DMS53 (cell line): Measurements from ENCODE around the gene GCNT4.
"Not testable (repeated sequence)": the region's sequence is repeated elsewhere in the genome, so short reads cannot be mapped to it uniquely, and the experiment has no call there.

ENCODE experiments used
- DNase-seq: peaks from one replicate; lab custom pipeline; 2025; lab: John Stamatoyannopoulos, UW

GCNT4 gene, protein sequence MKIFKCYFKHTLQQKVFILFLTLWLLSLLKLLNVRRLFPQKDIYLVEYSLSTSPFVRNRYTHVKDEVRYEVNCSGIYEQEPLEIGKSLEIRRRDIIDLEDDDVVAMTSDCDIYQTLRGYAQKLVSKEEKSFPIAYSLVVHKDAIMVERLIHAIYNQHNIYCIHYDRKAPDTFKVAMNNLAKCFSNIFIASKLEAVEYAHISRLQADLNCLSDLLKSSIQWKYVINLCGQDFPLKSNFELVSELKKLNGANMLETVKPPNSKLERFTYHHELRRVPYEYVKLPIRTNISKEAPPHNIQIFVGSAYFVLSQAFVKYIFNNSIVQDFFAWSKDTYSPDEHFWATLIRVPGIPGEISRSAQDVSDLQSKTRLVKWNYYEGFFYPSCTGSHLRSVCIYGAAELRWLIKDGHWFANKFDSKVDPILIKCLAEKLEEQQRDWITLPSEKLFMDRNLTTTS

DNA sequence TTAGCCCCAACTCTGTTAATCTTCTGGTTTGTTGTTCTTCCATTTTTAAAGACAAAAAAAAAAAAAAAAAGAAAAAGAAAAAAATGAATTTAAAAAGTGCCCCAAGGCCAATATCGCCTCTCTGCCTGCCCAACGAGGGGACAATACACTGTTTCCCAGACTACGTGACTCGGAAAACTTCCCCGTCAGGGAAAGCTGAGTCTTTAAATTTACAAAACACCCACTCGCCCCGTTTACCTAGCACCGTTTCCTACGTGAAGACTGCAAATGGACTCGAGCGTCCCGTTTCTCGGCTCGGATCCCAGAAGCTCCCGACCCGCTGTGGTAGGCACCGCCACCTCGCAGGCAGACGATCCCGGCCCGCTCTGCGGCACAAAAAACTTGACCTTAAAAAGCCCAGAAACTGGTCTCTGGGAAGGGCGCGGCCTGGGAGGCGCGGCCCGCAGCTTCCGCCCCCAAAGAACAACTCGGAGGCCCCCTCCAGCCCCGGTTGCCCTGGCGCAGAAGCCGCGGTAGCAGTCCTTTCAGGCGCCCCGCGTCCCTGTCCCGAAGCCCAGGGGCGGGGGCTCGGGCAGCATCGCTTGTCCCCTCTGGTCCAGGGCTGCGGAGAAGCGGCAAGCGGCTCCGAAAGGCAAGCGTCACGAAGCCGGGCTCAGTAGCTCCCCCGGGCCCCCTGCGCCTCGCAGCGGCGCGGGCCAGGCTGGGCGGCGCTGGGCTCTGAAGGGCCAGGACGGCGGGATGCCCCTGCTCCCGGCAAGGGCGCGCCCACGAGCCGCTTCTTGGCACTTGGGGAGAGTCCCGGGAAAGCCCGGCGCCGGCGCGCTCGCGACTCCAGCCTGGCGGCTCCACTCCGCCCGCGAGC is at the start of gene GCNT4:
Gene GCNT4, minus strand, starts transcription at position 367 of the 862 bp plus-strand sequence. CDS start 22,521 bp downstream, outside the sequence.
- peak; percentile 66 for DNase-seq

GRCh38 chr5:75095956-75096355 is 43.6 kb upstream of the GCNT4 start:
- DNase-seq: not testable (repeated sequence)

DNA sequence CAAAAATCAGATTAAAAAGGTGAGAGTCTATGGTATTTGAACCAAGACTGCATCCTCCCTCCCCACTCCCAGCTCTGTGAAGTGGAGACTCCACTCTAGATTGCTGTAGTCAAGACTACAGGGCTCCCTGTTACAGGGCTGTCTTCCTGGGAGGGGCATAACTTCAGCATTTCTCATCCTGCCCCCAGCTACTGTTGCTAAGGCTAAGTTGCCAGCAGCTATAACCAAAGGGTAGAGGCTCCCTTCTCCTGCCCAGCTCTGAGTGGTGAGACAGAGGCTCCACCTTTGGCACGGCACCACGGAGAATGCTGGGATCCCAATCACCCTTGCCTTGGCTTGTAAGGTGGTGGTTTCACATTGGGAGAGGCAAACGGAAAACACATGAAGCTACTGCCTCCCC is 39.2 kb upstream of the GCNT4 start:
- no peak for DNase-seq

GRCh38 chr5:75089662-75090061 is 37.3 kb upstream of the GCNT4 start:
- DNase-seq: no peak

- no peak for DNase-seq
Measured at GRCh38 chr5:75089137-75089536, 36.8 kb upstream of the GCNT4 start.

DNA sequence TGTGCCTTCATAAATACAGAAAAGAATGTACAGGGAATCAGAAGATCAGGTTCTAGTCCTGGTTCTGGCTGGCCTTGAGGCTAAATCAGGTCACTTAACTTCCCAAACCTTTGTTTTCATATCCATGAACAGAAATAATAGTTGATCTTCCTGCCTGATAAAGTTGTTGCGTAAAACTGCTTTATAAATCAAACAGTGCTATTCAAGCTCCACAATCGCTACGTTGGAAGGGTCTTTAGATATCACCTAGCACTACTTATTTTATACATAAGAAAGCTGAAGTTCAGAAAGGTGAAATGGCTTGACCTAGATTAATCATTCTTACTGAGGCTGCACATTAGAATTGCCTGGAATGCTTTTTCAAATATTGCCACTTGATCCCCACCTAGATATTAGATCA is 36.3 kb upstream of the GCNT4 start:
- no peak for DNase-seq

DNA sequence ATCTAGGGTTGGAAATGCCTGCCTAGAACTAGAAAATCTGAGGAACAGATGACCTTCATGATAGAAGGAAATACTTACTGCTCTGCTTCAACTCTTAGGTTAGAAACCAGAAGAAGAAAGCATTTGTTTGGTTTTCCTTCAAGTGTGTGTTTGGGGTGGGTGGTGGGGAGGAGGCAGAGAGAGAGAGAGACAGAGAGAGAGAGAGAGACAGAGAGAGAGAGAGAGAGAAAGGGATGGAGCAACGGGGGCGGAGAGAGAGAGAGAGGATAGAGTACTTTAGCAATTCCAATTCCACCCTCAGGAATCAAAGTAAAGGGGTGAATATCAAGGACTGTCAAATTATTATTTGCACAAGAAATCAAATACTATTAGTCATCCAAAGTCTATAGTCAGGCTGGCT is 29.2 kb upstream of the GCNT4 start:
- DNase-seq: peak; percentile 17

- DNase-seq: not testable (repeated sequence)
Measured at GRCh38 chr5:75079346-75079745, 27.0 kb upstream of the GCNT4 start.

DNA sequence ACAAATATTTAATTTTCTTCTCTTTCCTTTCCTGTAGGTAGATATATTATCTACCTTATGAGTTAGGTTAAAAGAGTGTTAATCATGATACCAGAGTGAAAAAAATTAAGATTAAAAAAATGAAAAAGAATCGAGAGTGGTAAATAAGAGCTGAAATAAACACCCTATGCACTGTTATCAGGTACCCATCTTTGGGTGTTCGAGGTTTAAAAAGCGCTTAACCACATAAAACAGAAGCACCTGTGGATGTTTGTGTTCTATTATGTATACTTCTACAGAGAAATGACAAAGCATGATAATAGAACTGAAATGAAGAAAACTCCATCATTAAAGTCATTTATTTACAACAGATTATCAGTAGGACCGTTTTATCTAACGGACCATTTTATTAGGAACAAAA is 25.7 kb upstream of the GCNT4 start:
- DNase-seq: no peak

DNA sequence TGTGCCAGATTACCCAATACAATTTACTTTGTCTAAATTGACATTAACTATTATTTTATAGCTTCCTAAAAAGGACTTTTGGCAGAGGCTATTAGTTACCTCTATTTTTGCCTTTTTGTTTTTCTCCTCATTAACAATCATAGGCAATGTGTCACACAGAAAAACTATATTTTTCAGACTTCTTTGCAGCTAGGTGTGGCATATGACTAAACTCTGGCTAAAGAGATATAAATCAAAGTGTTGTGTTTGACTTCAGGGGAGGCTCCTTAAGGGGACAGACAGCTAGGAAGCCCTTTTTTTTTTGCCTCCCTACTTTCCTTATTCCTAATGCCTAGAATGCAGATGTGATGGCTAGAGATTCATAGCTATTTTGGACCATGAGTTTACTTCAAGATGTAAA is 19.7 kb upstream of the GCNT4 start:
- no peak for DNase-seq

DNA sequence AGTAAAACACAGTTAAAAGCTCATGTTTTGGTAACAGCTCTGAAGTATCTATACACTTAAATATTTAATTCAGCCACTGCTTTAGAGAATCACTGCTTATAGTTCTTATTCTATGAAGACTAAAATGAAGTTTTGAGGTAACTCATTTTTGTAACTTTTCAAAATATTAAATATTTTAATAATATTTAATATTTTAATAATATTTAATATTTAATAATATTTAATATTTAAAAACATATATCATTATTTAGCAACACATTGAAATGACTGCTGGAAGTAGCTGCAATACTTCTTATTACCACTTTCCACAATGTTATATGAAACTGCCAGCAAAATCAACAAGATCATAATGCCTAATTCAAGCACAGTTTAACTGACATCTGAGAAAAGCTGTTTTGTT is 18.7 kb upstream of the GCNT4 start:
- no peak for DNase-seq

DNA sequence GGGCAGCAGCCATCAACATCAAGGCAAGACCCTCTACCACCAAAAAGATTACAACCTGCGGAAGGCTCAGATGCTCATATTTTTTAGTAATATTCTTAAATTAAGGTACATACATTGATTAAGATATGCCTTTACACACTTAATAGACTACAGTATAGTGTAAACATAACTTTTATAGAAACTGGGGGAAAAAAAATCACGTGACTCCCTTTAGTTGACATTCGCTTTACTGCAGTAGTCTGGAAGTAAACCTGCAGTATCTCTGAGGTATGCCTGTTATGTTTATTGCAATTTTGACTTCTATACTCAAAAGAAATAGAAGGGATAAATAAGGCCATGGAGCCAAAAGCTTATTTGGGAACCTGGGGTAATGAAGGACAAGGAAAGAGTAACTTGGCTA is 15.1 kb upstream of the GCNT4 start:
- no peak for DNase-seq

DNA sequence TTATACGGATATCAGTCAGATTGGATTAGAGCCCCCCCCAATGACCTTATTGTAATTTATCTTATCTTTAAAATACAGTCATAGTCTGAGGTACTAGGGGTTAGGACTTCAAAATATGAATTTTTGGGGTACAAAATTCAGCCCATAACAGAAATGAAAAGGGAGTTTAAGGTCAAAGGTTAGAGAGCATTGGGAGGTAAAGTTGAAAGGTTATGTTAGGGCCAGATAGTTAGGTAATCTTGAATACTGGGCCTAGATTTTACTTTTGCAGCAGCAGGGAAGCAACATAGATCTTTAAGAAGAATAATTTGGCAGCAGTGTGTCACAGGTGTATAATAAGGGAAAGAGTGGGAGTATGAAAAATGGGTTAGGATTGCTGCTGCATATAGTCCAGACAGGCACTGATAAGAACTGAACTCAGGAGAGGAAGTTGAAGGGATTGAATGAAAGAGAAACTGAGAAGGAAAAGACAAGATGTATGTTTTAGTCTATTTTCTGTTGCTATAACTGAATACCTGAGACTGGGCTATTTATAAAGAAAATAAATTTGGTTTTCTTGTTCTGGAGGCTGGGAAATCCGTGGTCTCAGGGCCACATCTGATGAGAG is 10.7 kb upstream of the GCNT4 start:
- no peak for DNase-seq

GRCh38 chr5:75059912-75060545 is 7.7 kb upstream of the GCNT4 start:
- no peak for DNase-seq

DNA sequence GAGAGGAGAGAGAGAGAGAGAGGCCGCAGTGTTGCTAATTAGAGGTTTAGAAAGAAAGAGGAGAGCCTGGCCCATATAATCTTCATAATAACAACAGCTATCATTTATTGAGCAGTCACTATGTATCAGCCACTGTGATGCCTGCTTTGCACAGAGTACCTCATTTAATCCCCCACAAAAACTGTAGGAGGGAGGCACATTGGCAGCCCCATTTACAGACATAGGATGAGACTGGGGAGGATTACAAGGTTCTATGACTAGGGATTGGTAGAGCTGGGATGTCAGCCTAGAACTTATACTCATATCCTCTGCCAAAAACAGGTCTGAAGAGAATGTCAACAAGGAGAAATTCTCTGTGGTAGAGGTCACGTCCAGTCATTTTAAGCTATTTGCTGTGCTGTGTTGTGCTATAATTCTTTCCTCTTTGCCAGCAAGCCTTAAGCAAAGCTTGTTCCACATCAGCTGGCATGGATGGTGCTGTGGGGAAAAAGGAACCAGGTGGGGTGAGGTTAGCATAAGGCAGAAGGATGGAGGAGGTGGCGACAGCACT is 6.7 kb upstream of the GCNT4 start:
- no peak for DNase-seq

- no peak for DNase-seq
Measured at GRCh38 chr5:75057561-75057960, 5.2 kb upstream of the GCNT4 start.

- DNase-seq: no peak
Measured at GRCh38 chr5:75055727-75056144, 3.4 kb upstream of the GCNT4 start.

DNA sequence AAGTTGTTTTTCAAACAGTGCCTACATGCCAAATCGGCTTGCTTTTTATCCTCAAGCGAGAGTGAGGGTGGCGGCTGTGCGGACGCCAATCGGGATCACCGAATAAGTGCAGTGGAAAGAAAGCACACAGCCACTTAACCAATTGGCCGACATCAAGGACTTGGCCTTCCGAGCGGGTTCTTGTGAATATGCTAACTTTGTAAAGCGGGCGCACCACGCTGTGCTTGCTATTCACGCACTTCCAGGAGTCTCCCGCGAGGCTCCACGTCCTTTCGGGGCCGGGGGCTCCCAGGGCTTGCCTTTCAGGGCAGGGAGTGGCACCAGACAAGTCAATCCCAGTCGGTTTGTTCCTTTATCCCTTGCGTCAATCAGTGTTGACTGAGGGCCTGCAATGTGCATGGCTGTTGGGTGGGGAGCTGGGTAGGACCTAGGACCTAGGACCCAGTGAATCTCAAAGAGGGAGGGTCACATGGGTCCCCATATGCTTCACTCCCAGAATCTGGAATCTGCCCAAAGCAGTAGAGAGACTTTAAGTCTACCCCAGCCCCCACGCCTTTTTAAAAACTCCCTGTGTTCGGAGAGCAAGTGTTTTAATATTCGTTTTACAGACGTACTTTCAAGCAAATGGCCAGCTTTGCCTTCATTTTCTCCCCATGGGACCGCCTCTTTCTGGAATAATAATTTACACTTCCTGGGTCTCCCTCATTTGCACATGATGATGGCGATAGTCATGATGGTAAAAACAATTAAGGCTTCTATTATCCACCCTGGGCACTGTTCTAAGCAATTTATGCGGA is 2.0 kb upstream of the GCNT4 start:
- DNase-seq: peak; percentile 59

- peak; percentile 70 for DNase-seq
Measured at GRCh38 chr5:75053304-75054133, 1.2 kb upstream of the GCNT4 start.

DNA sequence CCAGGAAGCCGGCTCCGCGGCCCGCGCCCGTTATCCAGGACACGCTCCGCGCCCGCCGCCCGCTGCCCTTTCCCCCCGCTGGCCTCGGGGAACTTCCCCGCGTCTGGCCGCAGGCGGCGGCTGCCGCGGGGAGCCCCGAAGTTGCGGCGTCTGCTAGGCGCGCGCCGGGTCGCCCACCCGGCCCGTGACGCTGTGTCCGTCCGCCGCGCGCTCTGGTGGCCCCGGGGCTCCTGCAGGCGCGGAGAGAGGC is 621 bp upstream of the GCNT4 start:
- no peak for DNase-seq
